PC-3 (cell line): ENCODE measurements around the gene MLYCD.

Source experiments
- CTCF ChIP-seq: fragments of 300-600 bp; sonication (generic); conservative IDR thresholded peaks from 2 replicates; pipeline ENCODE4 v1.5.1; 2017; ENCODE audit warnings: antibody characterized with exemption, low read depth, mild to moderate bottlenecking, low read length
- EZH2phosphoT487 ChIP-seq: fragments of 300-600 bp; sonication (generic); IDR thresholded peaks from 2 replicates; pipeline ENCODE4 v1.6.1; 2018; ENCODE audit warnings: mild to moderate bottlenecking, antibody characterized with exemption, low read length, borderline replicate concordance

GRCh38 chr16:83890359-83890758, 8.6 kb upstream of the MLYCD start:
- TF ChIP-seq CTCF (no peak), EZH2phosphoT487 (no peak)
